Measurements from ENCODE around the gene SAC3D1. TPM values are rescaled to one million over a fixed set of nuclear protein-coding genes. Genes with fewer than 3 reads are reported as not detected.

SAC3D1 gene
- total RNA-seq, 1 donor from 2014 or later, result 19.6 TPM

DNA sequence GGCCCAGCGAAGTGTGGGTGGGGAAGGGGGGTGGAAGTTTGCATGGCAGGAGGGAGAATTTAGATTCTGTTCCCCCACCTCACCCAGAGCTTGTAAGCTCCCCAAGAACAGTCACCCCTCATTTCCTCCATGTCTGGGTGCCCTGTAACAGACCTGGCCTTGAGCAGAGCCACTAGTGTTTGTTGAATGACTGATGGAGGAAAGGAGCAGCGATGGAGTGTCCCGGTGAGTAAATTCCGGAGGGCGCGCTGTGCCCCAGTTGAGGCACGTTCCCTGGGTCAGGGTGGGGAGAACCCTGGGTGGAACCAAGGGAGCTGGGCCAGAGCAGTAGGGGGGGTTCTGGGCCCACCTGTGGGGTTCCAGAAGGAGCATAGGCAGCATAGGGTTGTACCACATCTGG, 16.5 kb downstream of the SAC3D1 start:
- TF ChIP-seq, protein P1, sequence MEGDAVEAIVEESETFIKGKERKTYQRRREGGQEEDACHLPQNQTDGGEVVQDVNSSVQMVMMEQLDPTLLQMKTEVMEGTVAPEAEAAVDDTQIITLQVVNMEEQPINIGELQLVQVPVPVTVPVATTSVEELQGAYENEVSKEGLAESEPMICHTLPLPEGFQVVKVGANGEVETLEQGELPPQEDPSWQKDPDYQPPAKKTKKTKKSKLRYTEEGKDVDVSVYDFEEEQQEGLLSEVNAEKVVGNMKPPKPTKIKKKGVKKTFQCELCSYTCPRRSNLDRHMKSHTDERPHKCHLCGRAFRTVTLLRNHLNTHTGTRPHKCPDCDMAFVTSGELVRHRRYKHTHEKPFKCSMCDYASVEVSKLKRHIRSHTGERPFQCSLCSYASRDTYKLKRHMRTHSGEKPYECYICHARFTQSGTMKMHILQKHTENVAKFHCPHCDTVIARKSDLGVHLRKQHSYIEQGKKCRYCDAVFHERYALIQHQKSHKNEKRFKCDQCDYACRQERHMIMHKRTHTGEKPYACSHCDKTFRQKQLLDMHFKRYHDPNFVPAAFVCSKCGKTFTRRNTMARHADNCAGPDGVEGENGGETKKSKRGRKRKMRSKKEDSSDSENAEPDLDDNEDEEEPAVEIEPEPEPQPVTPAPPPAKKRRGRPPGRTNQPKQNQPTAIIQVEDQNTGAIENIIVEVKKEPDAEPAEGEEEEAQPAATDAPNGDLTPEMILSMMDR (IDR thresholded peaks at IDR 0.05), result no peak
- Histone ChIP-seq H3K4me1 (no peaks in the 10 kb centered on the region), H3K27ac (no peak overlapping the region), H3K9me3 (no peaks in the 10 kb centered on the region), H3K36me3 (no peaks in the 10 kb centered on the region), H3K27me3 (no peaks in the 10 kb centered on the region), H3K4me3 (no peak overlapping the region)
- intact Hi-C loops (cut with DNase I), result no loop called here
- no peak for DNase-seq (ENCODE audit: low spot score in 2 of 2)

DNA sequence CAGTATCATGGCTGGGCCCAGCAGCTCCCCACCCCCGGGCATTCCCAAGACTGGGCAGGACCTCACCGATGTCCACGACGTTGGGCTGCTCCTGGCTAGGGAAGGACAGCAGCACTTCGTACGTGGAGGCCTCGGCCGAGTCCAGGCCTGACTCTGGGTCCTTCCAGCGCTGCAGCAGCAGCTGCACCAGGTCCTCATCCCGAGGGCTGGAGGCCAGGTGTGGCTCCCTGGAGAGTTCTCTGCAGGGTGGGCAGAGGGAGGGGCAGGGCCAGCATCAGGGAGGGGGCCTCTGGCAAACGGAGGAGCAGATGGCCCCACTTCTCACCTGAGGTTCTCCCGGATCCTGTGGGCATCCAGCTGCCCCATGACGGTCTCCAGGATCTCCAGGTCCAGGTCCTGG, 17.0 kb downstream of the SAC3D1 start:
- Histone ChIP-seq H3K4me3 (no peak overlapping the region), H3K4me1 (no peaks in the 10 kb centered on the region), H3K27ac (no peak overlapping the region), H3K27me3 (no peaks in the 10 kb centered on the region), H3K9me3 (no peaks in the 10 kb centered on the region), H3K36me3 (no peaks in the 10 kb centered on the region)
- no peak for DNase-seq (ENCODE audit: low spot score in 2 of 2)
- intact Hi-C loops (cut with DNase I), result no loop called here
- TF ChIP-seq, protein P1 (IDR thresholded peaks at IDR 0.05), result no peak

DNA sequence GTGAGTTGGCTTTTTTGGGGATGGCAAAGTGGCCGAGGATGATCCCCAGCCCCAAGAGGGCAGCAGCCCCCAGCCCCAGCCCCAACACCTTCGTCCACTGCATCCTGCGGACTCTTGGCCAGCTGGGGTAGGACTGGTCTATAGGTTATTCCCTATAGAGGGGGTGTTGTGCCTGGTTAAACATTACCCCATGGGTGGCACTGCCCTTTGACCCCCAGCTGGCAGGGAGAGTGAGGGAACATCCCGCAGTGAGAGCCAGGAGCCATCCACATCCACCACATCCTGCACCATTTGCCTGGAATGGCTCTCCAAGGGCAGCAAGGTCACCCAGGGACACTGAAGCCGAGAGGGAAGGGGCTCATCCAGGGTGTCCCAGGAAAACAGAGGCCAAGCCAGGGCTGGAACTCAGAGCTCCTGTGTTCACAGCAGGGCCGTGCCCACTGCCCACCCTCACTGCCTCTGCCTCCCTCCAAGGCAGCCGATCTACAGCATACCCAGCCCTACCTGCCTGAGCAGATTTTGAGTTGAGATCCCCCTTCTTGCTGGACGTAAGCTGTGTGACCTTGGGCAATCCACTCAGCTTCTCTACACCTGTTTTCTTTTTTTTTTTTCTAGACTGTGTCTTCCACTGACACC, 17.5 kb downstream of the SAC3D1 start, which contains the start of gene NAALADL1:
NAALADL1 (minus strand) TSS at position 135 of the 636 bp plus-strand sequence; CDS start at position 103, 32 bp downstream.
- TF ChIP-seq, protein P1 (IDR thresholded peaks at IDR 0.05), result no peak
- Histone ChIP-seq H3K4me1 (no peaks in the 10 kb centered on the region), H3K9me3 (no peaks in the 10 kb centered on the region), H3K4me3 (no peak within 1 kb of the TSS), H3K27ac (no peak within 1 kb of the TSS), H3K36me3 (no peaks in the 10 kb centered on the region), H3K27me3 (no peaks in the 10 kb centered on the region)
- intact Hi-C loops (cut with DNase I), result no loop called here
- no peak for DNase-seq (ENCODE audit: low spot score in 2 of 2)

DNA sequence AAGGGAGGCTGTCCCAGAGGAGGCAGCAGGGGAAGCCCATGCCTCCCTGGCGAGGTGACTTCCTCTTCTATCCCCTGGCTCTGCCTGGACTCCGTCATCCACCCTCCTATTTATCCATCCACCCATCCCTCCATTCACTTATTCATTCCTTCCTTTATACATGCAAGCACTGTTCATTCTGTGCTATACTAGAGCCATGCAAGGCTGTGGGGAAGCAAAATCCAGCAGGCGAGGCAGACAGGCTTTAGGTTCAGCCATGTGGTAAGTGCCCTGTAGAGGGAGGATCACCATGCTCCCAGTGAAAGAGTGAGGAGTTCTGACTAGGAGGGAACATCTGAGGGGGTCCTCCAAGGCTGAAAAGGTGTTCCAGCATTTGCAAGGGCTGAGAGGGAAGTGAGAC, 18.5 kb downstream of the SAC3D1 start:
- Histone ChIP-seq H3K4me3 (no peak overlapping the region), H3K9me3 (no peaks in the 10 kb centered on the region), H3K4me1 (no peaks in the 10 kb centered on the region), H3K36me3 (no peaks in the 10 kb centered on the region), H3K27me3 (no peaks in the 10 kb centered on the region), H3K27ac (no peak overlapping the region)
- DNase-seq (ENCODE audit: low spot score in 2 of 2), result no peak
- TF ChIP-seq, protein P1 (IDR thresholded peaks at IDR 0.05), result no peak
- intact Hi-C loops (cut with DNase I), result no loop called here

DNA sequence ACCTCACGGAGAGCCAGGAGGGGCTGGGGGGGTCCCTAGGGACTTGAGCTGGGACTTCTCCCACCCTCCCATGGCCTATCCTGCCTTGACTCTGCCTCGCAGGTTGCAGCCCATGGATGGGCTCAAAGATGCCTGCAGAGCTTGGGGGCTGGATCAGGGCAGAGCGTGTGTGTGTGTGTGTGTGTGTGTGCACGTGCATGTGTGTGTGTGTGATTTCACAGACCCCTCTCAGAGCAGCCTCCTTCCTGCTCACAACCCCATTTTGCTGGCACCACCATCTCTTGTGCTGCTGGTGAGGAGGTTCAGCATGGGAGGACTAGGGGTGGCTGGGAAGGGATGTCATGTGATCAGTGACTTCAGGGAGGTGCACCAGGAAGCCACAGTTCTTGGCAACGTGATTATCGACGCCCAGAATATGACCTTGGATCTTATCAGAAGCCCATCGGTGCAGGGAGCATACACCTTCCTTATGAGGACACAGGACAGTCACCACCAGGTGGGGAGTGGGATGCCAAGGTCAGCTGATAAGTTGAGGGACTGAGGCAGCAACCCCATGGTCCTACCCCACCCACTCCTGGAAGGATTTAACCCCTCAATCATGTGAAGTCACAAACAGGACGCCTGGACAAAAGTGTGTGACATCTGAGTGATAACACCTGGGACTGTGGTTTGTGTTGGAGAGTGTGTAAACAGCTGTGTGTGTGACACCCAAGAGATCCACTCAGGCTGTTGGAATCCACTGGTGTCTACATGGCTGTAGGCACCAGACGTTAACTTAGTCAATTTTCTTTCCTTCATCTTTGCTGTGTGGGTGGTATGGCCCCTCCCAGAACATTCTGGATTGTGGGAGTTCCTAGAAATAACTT, 19.2 kb downstream of the SAC3D1 start:
- H3K4me1 ChIP-seq, result no peaks in the 10 kb centered on the region
- no peaks in the 10 kb centered on the region for H3K9me3 ChIP-seq
- TF ChIP-seq, protein P1 (IDR thresholded peaks at IDR 0.05), result no peak
- H3K27ac ChIP-seq, result no peak overlapping the region
- no peaks in the 10 kb centered on the region for H3K27me3 ChIP-seq
- intact Hi-C loops (cut with DNase I), result no loop called here
- no peak overlapping the region for H3K4me3 ChIP-seq
- H3K36me3 ChIP-seq, result no peaks in the 10 kb centered on the region
- no peak for DNase-seq (ENCODE audit: low spot score in 2 of 2)
